HFF-Myc (cell line): ENCODE results near the gene UBLCP1.
"Not testable (repeated sequence)": the region's sequence is repeated elsewhere in the genome, so short reads cannot be mapped to it uniquely, and the experiment has no call there.

Experiments used
- DNase-seq: peaks from one replicate; pipeline ENCODE4 v3.0.0-alpha.2; 2011; ENCODE audit warnings: low read depth; ENCODE audit errors: extremely low read depth
- H3K4me3 ChIP-seq: replicated peaks from 2 replicates; pipeline ENCODE4 v1.5.1; 2011; ENCODE audit warnings: low read depth, mild to moderate bottlenecking, control low read depth, low read length
- TF ChIP-seq, protein P1 (sequence below): IDR thresholded peaks from 2 replicates; pipeline ENCODE4 v1.5.1; 2012; ENCODE audit warnings: mild to moderate bottlenecking, low read depth, low read length, control low read depth; ENCODE audit errors: missing control alignments

UBLCP1 gene

DNA sequence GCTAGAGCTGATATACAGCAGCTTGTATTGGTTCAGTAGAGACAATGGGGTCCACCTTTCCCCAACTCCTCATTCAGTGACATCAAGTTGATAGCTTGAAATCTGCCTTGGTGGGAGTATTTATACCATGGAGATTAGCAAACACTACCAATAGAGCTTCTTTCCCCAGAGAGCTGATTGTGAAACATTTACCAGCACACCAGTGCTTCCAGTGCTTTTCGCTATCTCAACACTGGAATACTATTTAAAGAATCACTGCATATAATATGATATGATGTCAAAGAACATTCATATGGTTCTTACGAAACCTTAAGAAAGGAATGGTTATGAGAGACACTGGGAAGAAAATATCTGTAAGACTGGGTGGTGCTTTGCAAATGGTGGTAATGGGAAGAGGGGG is 31.9 kb upstream of the UBLCP1 start:
- no peak for DNase-seq
- TF ChIP-seq, protein P1, sequence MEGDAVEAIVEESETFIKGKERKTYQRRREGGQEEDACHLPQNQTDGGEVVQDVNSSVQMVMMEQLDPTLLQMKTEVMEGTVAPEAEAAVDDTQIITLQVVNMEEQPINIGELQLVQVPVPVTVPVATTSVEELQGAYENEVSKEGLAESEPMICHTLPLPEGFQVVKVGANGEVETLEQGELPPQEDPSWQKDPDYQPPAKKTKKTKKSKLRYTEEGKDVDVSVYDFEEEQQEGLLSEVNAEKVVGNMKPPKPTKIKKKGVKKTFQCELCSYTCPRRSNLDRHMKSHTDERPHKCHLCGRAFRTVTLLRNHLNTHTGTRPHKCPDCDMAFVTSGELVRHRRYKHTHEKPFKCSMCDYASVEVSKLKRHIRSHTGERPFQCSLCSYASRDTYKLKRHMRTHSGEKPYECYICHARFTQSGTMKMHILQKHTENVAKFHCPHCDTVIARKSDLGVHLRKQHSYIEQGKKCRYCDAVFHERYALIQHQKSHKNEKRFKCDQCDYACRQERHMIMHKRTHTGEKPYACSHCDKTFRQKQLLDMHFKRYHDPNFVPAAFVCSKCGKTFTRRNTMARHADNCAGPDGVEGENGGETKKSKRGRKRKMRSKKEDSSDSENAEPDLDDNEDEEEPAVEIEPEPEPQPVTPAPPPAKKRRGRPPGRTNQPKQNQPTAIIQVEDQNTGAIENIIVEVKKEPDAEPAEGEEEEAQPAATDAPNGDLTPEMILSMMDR = no peak

DNA sequence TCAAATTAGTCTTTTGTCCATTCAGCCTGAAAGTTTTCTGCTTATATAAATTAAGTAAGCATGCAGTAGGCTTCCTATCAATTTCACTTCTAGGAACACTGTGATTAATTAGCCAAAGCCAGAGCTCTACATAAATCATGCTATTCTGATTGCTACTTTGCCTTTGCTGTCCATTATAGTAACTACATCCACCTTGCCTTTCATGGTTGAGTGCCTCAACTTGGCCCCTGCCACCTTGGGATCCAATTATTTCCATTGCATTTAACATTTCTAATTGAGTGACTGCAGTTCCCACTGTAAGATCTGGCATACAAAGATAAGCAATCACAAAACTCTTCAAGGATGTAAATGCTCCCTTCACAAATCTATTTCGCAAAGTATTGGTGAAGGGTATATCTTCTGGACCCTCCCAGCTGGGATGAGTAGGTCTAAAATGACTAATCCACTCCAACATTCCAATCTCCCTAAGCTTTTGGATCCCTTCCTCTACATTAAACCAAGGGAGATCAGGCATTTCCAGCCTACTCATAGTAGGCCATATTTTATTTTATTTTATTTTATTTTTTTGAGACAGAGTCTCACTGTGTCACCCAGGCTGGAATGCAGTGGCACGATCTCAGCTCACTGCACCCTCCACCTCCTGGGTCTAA is 27.1 kb upstream of the UBLCP1 start:
- not testable (repeated sequence) for H3K4me3 ChIP-seq

More for the DNA sequence above, 31.9 kb upstream of the UBLCP1 start:
- H3K4me3 ChIP-seq = no peak overlapping the region

GRCh38 chr5:159240301-159240870 is 22.7 kb upstream of the UBLCP1 start:
- no peak overlapping the region for H3K4me3 ChIP-seq
- peak; percentile 12 for DNase-seq
- TF ChIP-seq, protein P1 = no peak

More for the DNA sequence above, 27.1 kb upstream of the UBLCP1 start:
- DNase-seq = not testable (repeated sequence)

- no peak overlapping the region for H3K4me3 ChIP-seq
- no peak for DNase-seq
- TF ChIP-seq, protein P1 = no peak
Measured at GRCh38 chr5:159241946-159242552, 21.0 kb upstream of the UBLCP1 start.

GRCh38 chr5:159242656-159243055 is 20.4 kb upstream of the UBLCP1 start:
- TF ChIP-seq, protein P1 = no peak
- DNase-seq = no peak

GRCh38 chr5:159243385-159243784 is 19.7 kb upstream of the UBLCP1 start:
- no peak overlapping the region for H3K4me3 ChIP-seq
- DNase-seq = no peak
- TF ChIP-seq, protein P1 = no peak

More at GRCh38 chr5:159242656-159243055, 20.4 kb upstream of the UBLCP1 start:
- H3K4me3 ChIP-seq = no peak overlapping the region

- H3K4me3 ChIP-seq = no peak overlapping the region
- no peak for DNase-seq
- TF ChIP-seq, protein P1 = no peak
Measured at GRCh38 chr5:159244163-159244562, 18.9 kb upstream of the UBLCP1 start.
